Vagina (tissue), 2 donors: ENCODE measurements around the gene GRM4. TPM values are rescaled to one million over a fixed set of nuclear protein-coding genes. Genes with fewer than 3 reads are reported as not detected.
A peak's percentile ranks its signal among the peaks of the same experiment; 100 is the strongest.

Experiments
- DNase-seq, 2 donors: peaks; one replicate each; pipeline ENCODE4 v3.0.0-alpha.2; 2017; ENCODE audit errors: extremely low spot score in 2 of 2
- H3K27ac ChIP-seq: fragments of 200-600 bp; sonication (generic); one replicate; pipeline ENCODE4 v1.5.1; 2019
- H3K27me3 ChIP-seq: fragments of 200-600 bp; sonication (generic); one replicate; pipeline ENCODE4 v1.5.1; 2019
- H3K36me3 ChIP-seq, 2 donors: fragments of 200-600 bp; sonication (generic); one replicate each; pipeline ENCODE4 v1.5.1; 2017 to 2019
- H3K4me1 ChIP-seq: fragments of 200-600 bp; sonication (generic); one replicate; pipeline ENCODE4 v1.5.1; 2019
- H3K4me3 ChIP-seq, 2 donors: fragments of 200-600 bp; sonication (generic); 1 replicate in 1 of 2; 2 replicates in 1 of 2; pipeline ENCODE4 v1.5.1; 2016 to 2019
- H3K9me3 ChIP-seq: fragments of 200-600 bp; sonication (generic); one replicate; pipeline ENCODE4 v1.5.1; 2019
- POLR2A ChIP-seq, 2 donors: fragments of 450-650 bp; IDR thresholded peaks; one replicate each; pipeline ENCODE4 v1.6.1; 2017; ENCODE audit warnings: antibody characterized with exemption in 2 of 2, mild to moderate bottlenecking in 2 of 2, moderate library complexity in 2 of 2
- POLR2AphosphoS5 ChIP-seq, 2 donors: sonication (generic); formaldehyde crosslinking; IDR thresholded peaks; one replicate each; pipeline ENCODE4 v1.9.0; 2017; ENCODE audit warnings: antibody characterized with exemption in 2 of 2, mild to moderate bottlenecking in 2 of 2, low read depth in 1 of 2; ENCODE audit not compliant: insufficient read depth in 1 of 2
- intact Hi-C: fragments of 100-400 bp; cut with DNase I; formaldehyde crosslinking; loops from one replicate; pipeline ENCODE4 v1.15.1; 2023
- total RNA-seq: library from RNA; depleted of rRNA; stranded (reverse); fragments of >200 nt; gene quantifications from one replicate; pipeline ENCODE4 v1.2.3, GENCODE V29; 2016
- TF ChIP-seq, protein P1 (sequence below), 3 experiments: fragments of 450-650 bp in 2 of 3; fragments of 200-600 bp in 1 of 3; sonication (generic) in 1 of 3; IDR thresholded peaks; one replicate each; pipeline ENCODE4 v1.5.1; 2017 to 2019; ENCODE audit warnings: antibody characterized with exemption in 3 of 3, mild to moderate bottlenecking in 2 of 3, moderate library complexity in 2 of 3

The GRM4 gene
- total RNA-seq, 1 donor from 2014 or later, result not detected

DNA sequence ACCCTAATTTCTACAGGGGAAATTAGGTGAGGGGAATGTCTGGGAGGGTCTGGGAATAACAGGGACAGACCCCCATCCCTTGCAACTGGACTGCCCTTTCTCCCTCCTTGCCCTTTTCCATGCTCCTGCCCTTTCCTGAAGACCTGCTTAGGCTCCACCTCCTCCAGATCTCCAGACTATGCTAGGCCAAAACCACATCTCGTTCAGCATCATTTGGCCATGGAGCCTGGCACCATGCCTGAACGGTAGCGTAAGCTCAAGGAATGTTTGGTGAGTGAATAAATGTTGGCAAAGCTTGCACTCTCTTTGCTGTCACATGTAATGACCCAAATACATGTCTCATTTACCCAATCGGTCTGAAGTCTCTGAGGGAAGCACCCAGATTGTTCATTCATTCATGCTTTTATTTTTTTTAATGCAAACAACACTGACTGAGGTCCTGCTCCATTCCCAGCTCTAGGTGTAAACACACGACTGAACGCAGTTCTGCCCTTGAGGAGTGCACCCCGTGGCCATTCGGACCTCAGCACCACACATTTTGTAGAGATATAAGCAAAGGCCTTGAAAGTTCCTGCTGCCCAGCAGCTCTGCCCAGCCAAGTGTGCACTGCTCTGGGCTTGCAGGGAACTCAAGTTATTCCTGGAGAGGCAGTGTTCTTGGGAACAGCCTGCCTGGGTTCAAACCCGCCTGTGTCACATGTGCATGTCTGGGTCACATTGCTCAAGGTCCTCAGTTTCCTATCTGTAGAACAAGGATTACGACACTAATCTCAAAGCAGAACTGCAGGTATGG is 1.1 kb upstream of the GRM4 start:
- Histone ChIP-seq H3K4me3 (no peak overlapping the region), H3K27me3 (peaks cover 7% of the 10 kb centered on the region), H3K27ac (no peak overlapping the region), H3K36me3 (no peaks in the 10 kb centered on the region), H3K9me3 (no peaks in the 10 kb centered on the region), H3K4me1 (peaks cover 25% of the 10 kb centered on the region)
- TF ChIP-seq POLR2A (IDR thresholded peaks at IDR 0.05) (no peak), POLR2AphosphoS5 (IDR thresholded peaks at IDR 0.05; ENCODE audit: insufficient read depth in 1 of 2, low read depth in 1 of 2) (no peak)
- TF ChIP-seq, protein P1, sequence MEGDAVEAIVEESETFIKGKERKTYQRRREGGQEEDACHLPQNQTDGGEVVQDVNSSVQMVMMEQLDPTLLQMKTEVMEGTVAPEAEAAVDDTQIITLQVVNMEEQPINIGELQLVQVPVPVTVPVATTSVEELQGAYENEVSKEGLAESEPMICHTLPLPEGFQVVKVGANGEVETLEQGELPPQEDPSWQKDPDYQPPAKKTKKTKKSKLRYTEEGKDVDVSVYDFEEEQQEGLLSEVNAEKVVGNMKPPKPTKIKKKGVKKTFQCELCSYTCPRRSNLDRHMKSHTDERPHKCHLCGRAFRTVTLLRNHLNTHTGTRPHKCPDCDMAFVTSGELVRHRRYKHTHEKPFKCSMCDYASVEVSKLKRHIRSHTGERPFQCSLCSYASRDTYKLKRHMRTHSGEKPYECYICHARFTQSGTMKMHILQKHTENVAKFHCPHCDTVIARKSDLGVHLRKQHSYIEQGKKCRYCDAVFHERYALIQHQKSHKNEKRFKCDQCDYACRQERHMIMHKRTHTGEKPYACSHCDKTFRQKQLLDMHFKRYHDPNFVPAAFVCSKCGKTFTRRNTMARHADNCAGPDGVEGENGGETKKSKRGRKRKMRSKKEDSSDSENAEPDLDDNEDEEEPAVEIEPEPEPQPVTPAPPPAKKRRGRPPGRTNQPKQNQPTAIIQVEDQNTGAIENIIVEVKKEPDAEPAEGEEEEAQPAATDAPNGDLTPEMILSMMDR (IDR thresholded peaks at IDR 0.05), result no peak
- intact Hi-C loops, result loop anchor here (2.0 to 10.0 kb wide), 2 partner anchors 68 to 562 kb away; partner anchors contain the start of gene BAK1
- no peak for DNase-seq

DNA sequence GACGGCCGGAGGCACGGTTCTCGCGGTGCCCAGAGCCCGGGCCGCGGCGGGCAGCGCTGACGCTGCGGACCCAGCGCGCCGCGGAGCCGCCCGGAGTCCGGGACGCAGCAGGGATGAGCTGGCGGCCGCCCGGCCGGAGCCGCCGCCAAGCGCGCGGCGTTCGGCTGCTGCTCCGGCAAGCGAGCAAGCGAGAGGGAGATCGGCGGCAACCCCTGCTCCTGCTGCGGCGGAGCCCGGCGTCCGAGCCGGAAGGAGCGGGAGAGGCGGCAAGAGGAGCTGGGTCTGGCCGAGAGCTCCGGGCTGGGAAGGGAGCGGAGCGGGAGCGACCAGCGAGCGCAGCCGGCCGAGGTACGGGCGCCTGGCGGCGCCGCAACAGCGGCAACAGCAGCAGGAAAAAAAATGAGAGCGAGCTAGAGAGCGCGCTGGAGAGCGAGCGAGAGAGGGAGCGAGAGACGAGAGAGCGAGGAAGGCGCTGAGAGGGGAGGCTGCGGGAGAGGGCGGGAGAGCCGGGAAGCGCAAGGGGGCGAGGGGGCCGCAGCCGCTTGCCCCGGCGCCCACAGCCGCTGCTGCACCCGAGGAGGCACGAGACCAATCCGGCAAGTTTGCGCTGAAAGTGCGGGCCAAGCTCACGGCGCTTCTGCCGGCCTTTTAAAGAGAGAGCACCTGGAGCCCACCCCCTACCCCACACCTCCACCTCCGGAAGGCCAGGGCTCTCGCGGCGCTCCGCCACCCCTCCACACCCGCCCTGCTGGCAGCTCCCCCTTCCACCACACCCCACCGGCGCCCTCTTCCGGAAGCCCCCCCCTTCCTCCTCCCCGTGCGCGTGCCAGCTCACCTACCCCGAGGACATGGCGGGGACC is 496 bp downstream of the GRM4 start:
- H3K27me3 ChIP-seq, result peaks cover 7% of the 10 kb centered on the region
- peak overlapping the region; percentile 29 to 50 for H3K4me3 ChIP-seq
- peaks cover 25% of the 10 kb centered on the region for H3K4me1 ChIP-seq
- intact Hi-C loops, result loop anchor here (2.0 to 10.0 kb wide), 2 partner anchors 69 to 561 kb away; partner anchors contain the start of gene BAK1
- DNase-seq, result no peak
- no peaks in the 10 kb centered on the region for H3K9me3 ChIP-seq
- TF ChIP-seq, protein P1 (IDR thresholded peaks at IDR 0.05), result no peak
- TF ChIP-seq POLR2A (IDR thresholded peaks at IDR 0.05) (no peak), POLR2AphosphoS5 (IDR thresholded peaks at IDR 0.05; ENCODE audit: insufficient read depth in 1 of 2, low read depth in 1 of 2) (no peak)
- no peak overlapping the region for H3K27ac ChIP-seq
- H3K36me3 ChIP-seq, result no peaks in the 10 kb centered on the region

- Histone ChIP-seq H3K36me3 (no peaks in the 10 kb centered on the region), H3K27me3 (peaks cover 7% of the 10 kb centered on the region), H3K4me3 (peak overlapping the region; percentile 29 to 50), H3K9me3 (no peaks in the 10 kb centered on the region), H3K4me1 (peaks cover 25% of the 10 kb centered on the region), H3K27ac (no peak overlapping the region)
- no peak for DNase-seq
- intact Hi-C loops, result loop anchor here (10.0 kb wide), 1 partner anchor 560 kb away; the partner anchor contains the start of gene BAK1
- TF ChIP-seq POLR2A (IDR thresholded peaks at IDR 0.05) (no peak), POLR2AphosphoS5 (IDR thresholded peaks at IDR 0.05; ENCODE audit: insufficient read depth in 1 of 2, low read depth in 1 of 2) (no peak)
- TF ChIP-seq, protein P1 (IDR thresholded peaks at IDR 0.05), result no peak
These were observed 1.2 kb downstream of the GRM4 start for GRCh38 chr6:34144581-34145160.

GRCh38 chr6:34143884-34144580 is 1.9 kb downstream of the GRM4 start:
- TF ChIP-seq POLR2AphosphoS5 (IDR thresholded peaks at IDR 0.05; ENCODE audit: insufficient read depth in 1 of 2, low read depth in 1 of 2) (no peak), POLR2A (IDR thresholded peaks at IDR 0.05) (no peak)
- TF ChIP-seq, protein P1 (IDR thresholded peaks at IDR 0.05), result no peak
- no peak overlapping the region for H3K27ac ChIP-seq
- H3K27me3 ChIP-seq, result peaks cover 7% of the 10 kb centered on the region
- H3K4me3 ChIP-seq, result peak overlapping the region; percentile 29 to 50
- H3K4me1 ChIP-seq, result peaks cover 25% of the 10 kb centered on the region
- intact Hi-C loops, result loop anchor here (10.0 kb wide), 1 partner anchor 559 kb away; the partner anchor contains the start of gene BAK1
- H3K36me3 ChIP-seq, result no peaks in the 10 kb centered on the region
- no peak for DNase-seq
- H3K9me3 ChIP-seq, result no peaks in the 10 kb centered on the region
